Left ventricle myocardium inferior (tissue), 1 donor: ENCODE results near the gene HMGA1. TPM values are rescaled to one million over a fixed set of nuclear protein-coding genes. Genes with fewer than 3 reads are reported as not detected.

Source experiments
- DNase-seq: peaks from one replicate; pipeline ENCODE4 v3.0.0-alpha.2; 2020
- H3K27ac ChIP-seq: fragments of 200-600 bp; replicated peaks from 2 replicates; pipeline ENCODE4 v1.8.0; 2021
- H3K27me3 ChIP-seq: fragments of 200-600 bp; 2 replicates; pipeline ENCODE4 v1.8.0; 2021; ENCODE audit warnings: low read depth
- H3K36me3 ChIP-seq: fragments of 200-600 bp; 2 replicates; pipeline ENCODE4 v1.8.0; 2021
- H3K4me1 ChIP-seq: fragments of 200-600 bp; 2 replicates; pipeline ENCODE4 v1.8.0; 2021
- H3K4me3 ChIP-seq: fragments of 200-600 bp; 2 replicates; pipeline ENCODE4 v1.8.0; 2021; ENCODE audit warnings: mild to moderate bottlenecking, moderate library complexity
- H3K9me3 ChIP-seq: fragments of 200-600 bp; replicated peaks from 2 replicates; pipeline ENCODE4 v1.8.0; 2021
- CTCF ChIP-seq: fragments of 200-600 bp; IDR thresholded peaks from 2 replicates; pipeline ENCODE4 v1.8.0; 2021; ENCODE audit warnings: antibody characterized with exemption, mild to moderate bottlenecking, borderline replicate concordance
- intact Hi-C: fragments of 100-400 bp; cut with micrococcal nuclease; formaldehyde crosslinking; loops from one replicate; pipeline ENCODE4 v1.11.0; 2022
- total RNA-seq: library from RNA; stranded (reverse); fragmentation: NEBNext Ultra II Directional; extraction: Animal tissue kit (Norgen Biotek cat#: 25700); gene quantifications from one replicate; pipeline ENCODE4 v1.2.1, GENCODE V29; 2021
- donor health status: DM: no; HTN: yes; CAD: no; lungs with severe emphysema.

The HMGA1 gene
- total RNA-seq, 1 donor from 2014 or later, result 46.7 TPM

GRCh38 chr6:34231566-34232336 lies 4.9 kb upstream of the HMGA1 start:
- peaks cover 11% of the 10 kb centered on the region for H3K4me1 ChIP-seq
- no peak overlapping the region for H3K4me3 ChIP-seq
- intact Hi-C loops, result no loop called here
- no peaks in the 10 kb centered on the region for H3K9me3 ChIP-seq
- H3K36me3 ChIP-seq, result no peaks in the 10 kb centered on the region
- no peak for DNase-seq
- TF ChIP-seq CTCF, result no peak
- no peak overlapping the region for H3K27ac ChIP-seq
- H3K27me3 ChIP-seq, result no peaks in the 10 kb centered on the region

- intact Hi-C loops, result no loop called here
Observed at GRCh38 chr6:34232901-34233300, 3.8 kb upstream of the HMGA1 start.

GRCh38 chr6:34233867-34234266 lies 2.8 kb upstream of the HMGA1 start:
- Histone ChIP-seq H3K27me3 (no peaks in the 10 kb centered on the region), H3K9me3 (no peaks in the 10 kb centered on the region), H3K4me1 (peaks cover 27% of the 10 kb centered on the region), H3K4me3 (no peak overlapping the region), H3K36me3 (no peaks in the 10 kb centered on the region), H3K27ac (no peak overlapping the region)
- intact Hi-C loops, result no loop called here
- no peak for TF ChIP-seq CTCF
- DNase-seq, result no peak

More at GRCh38 chr6:34232901-34233300, 3.8 kb upstream of the HMGA1 start:
- Histone ChIP-seq H3K27me3 (no peaks in the 10 kb centered on the region), H3K4me3 (no peak overlapping the region), H3K36me3 (no peaks in the 10 kb centered on the region), H3K9me3 (no peaks in the 10 kb centered on the region), H3K27ac (no peak overlapping the region), H3K4me1 (peaks cover 18% of the 10 kb centered on the region)
- DNase-seq, result no peak
- TF ChIP-seq CTCF, result no peak

- Histone ChIP-seq H3K4me1 (peaks cover 27% of the 10 kb centered on the region), H3K4me3 (no peak overlapping the region), H3K9me3 (no peaks in the 10 kb centered on the region), H3K36me3 (no peaks in the 10 kb centered on the region), H3K27me3 (no peaks in the 10 kb centered on the region), H3K27ac (peak overlapping the region; percentile 88)
- DNase-seq, result no peak
- no peak for TF ChIP-seq CTCF
- intact Hi-C loops, result loop anchor here (5.0 kb wide), 1 partner anchor 37 kb away; no protein-coding TSS in a partner anchor
Observed at GRCh38 chr6:34234667-34235306, 1.9 kb upstream of the HMGA1 start.

- Histone ChIP-seq H3K27me3 (no peaks in the 10 kb centered on the region), H3K27ac (peak overlapping the region; percentile 88), H3K4me3 (peak overlapping the region; percentile 91), H3K9me3 (no peaks in the 10 kb centered on the region), H3K4me1 (peaks cover 27% of the 10 kb centered on the region), H3K36me3 (no peaks in the 10 kb centered on the region)
- peak; percentile 64 for DNase-seq
- intact Hi-C loops, result loop anchor here (5.0 kb wide), 1 partner anchor 38 kb away; no protein-coding TSS in a partner anchor
- TF ChIP-seq CTCF, result no peak
Observed at GRCh38 chr6:34235307-34236130, 1.2 kb upstream of the HMGA1 start.
